Fibroblast of skin of left biceps (primary cell): ENCODE data around the gene AVEN.
A peak's percentile ranks its signal among the peaks of the same experiment; 100 is the strongest.
"Not testable (repeated sequence)": the region's sequence is repeated elsewhere in the genome, so short reads cannot be mapped to it uniquely, and the experiment has no call there.

Experiments used
- DNase-seq, 2 experiments: peaks; one replicate each; pipeline ENCODE4 v3.0.0-alpha.2; 2013; ENCODE audit warnings: low read depth in 2 of 2

Gene AVEN

GRCh38 chr15:34038871-34039789 lies at the start of gene AVEN:
Gene AVEN (minus strand): TSS chr15:34039204. CDS start chr15:34039046, 158 bp downstream.
- DNase-seq, result no peak

- no peak for DNase-seq
Measured at GRCh38 chr15:34085746-34086145, 46.7 kb upstream of the AVEN start.

- DNase-seq, result no peak
Measured at GRCh38 chr15:34084086-34084485, 45.1 kb upstream of the AVEN start.

GRCh38 chr15:34079904-34080303 lies 40.9 kb upstream of the AVEN start:
- DNase-seq, result no peak

GRCh38 chr15:34078900-34079299 lies 39.9 kb upstream of the AVEN start:
- no peak for DNase-seq

- no peak for DNase-seq
Measured at GRCh38 chr15:34076785-34077184, 37.8 kb upstream of the AVEN start.

GRCh38 chr15:34070003-34070402 lies 31.0 kb upstream of the AVEN start:
- DNase-seq, result no peak

GRCh38 chr15:34065941-34066340 lies 26.9 kb upstream of the AVEN start:
- DNase-seq, result no peak

GRCh38 chr15:34065261-34065660 lies 26.3 kb upstream of the AVEN start:
- no peak for DNase-seq

GRCh38 chr15:34064438-34064837 lies 25.4 kb upstream of the AVEN start:
- DNase-seq, result no peak

GRCh38 chr15:34059946-34060345 lies 20.9 kb upstream of the AVEN start:
- DNase-seq, result no peak

GRCh38 chr15:34059476-34059875 lies 20.5 kb upstream of the AVEN start:
- no peak for DNase-seq

- no peak for DNase-seq
Measured at GRCh38 chr15:34056911-34057310, 17.9 kb upstream of the AVEN start.

- DNase-seq, result peak; percentile 81 to 85
Measured at GRCh38 chr15:34055868-34056595, 17.0 kb upstream of the AVEN start.

- no peak for DNase-seq
Measured at GRCh38 chr15:34054081-34054707, 15.2 kb upstream of the AVEN start.

- DNase-seq, result not testable (repeated sequence)
Measured at GRCh38 chr15:34050385-34050784, 11.4 kb upstream of the AVEN start.

GRCh38 chr15:34049112-34049511 lies 10.1 kb upstream of the AVEN start:
- peak; percentile 41 to 52 for DNase-seq

GRCh38 chr15:34047893-34048775 lies 9.1 kb upstream of the AVEN start:
- no peak for DNase-seq

- DNase-seq, result no peak
Measured at GRCh38 chr15:34046471-34047145, 7.6 kb upstream of the AVEN start.

GRCh38 chr15:34043813-34044212 lies 4.8 kb upstream of the AVEN start:
- DNase-seq, result no peak

GRCh38 chr15:34043391-34043790 lies 4.4 kb upstream of the AVEN start:
- DNase-seq, result no peak
